OCI-LY1 (cell line): ENCODE measurements around the gene GIMAP1.

ENCODE experiments used
- H2AFZ ChIP-seq: fragments of 200-600 bp; sonication (generic), shearing (Covaris generic); 2 replicates; pipeline ENCODE4 v1.6.0; 2014; ENCODE audit warnings: antibody characterized with exemption, mild to moderate bottlenecking, low read length
- H3F3A ChIP-seq: fragments of 200-600 bp; sonication (generic), shearing (Covaris generic); 2 replicates; pipeline ENCODE4 v1.6.0; 2014; ENCODE audit warnings: mild to moderate bottlenecking, antibody characterized with exemption, low read length, moderate library complexity; ENCODE audit not compliant: insufficient read depth
- H3K27ac ChIP-seq: fragments of 200-600 bp; sonication (generic); 2 replicates; pipeline ENCODE4 v1.5.1; 2014; ENCODE audit warnings: low read length, mixed run types, mild to moderate bottlenecking, low read depth; ENCODE audit not compliant: poor library complexity, severe bottlenecking
- H3K27me3 ChIP-seq: fragments of 200-600 bp; sonication (generic); 2 replicates; pipeline ENCODE4 v1.6.0; 2014; ENCODE audit warnings: antibody characterized with exemption, mild to moderate bottlenecking, low read length, moderate library complexity; ENCODE audit not compliant: insufficient read depth
- H3K36me3 ChIP-seq: fragments of 200-600 bp; sonication (generic); 2 replicates; pipeline ENCODE4 v1.6.1; 2014; ENCODE audit warnings: mild to moderate bottlenecking, antibody characterized with exemption, low read length, moderate library complexity, mixed read lengths; ENCODE audit not compliant: insufficient read depth
- H3K4me1 ChIP-seq: fragments of 200-600 bp; sonication (generic); 2 replicates; pipeline ENCODE4 v1.5.1; 2014; ENCODE audit warnings: mild to moderate bottlenecking, low read length, moderate library complexity; ENCODE audit not compliant: insufficient read depth, severe bottlenecking
- H3K4me2 ChIP-seq: fragments of 200-600 bp; sonication (generic), shearing (Covaris generic); 2 replicates; pipeline ENCODE4 v1.6.1; 2014; ENCODE audit warnings: low read length
- H3K4me3 ChIP-seq: fragments of 200-600 bp; sonication (generic); 2 replicates; pipeline ENCODE4 v1.5.1; 2014; ENCODE audit warnings: low read length, low read depth, mild to moderate bottlenecking, mixed read lengths; ENCODE audit not compliant: poor library complexity, severe bottlenecking
- H3K79me2 ChIP-seq: fragments of 200-600 bp; shearing (Covaris generic); 2 replicates; pipeline ENCODE4 v1.6.1; 2016; ENCODE audit warnings: mixed run types, low read length, mixed read lengths; ENCODE audit not compliant: insufficient read depth
- H3K9ac ChIP-seq: fragments of 200-600 bp; sonication (generic), shearing (Covaris generic); 2 replicates; pipeline ENCODE4 v1.6.1; 2014; ENCODE audit warnings: mild to moderate bottlenecking, low read length, mixed read lengths
- H3K9me2 ChIP-seq: fragments of 200-600 bp; sonication (generic), shearing (Covaris generic); 2 replicates; pipeline ENCODE4 v1.6.1; 2014; ENCODE audit warnings: low read depth, mild to moderate bottlenecking, low read length, mixed read lengths
- H3K9me3 ChIP-seq: fragments of 200-600 bp; shearing (Covaris generic); 2 replicates; pipeline ENCODE4 v1.6.1; 2014; ENCODE audit warnings: low read length, mixed read lengths
- H4K20me1 ChIP-seq: fragments of 200-600 bp; sonication (generic), shearing (Covaris generic); 2 replicates; pipeline ENCODE4 v1.6.0; 2016; ENCODE audit warnings: mild to moderate bottlenecking, low read length; ENCODE audit not compliant: insufficient read depth
- CTCF ChIP-seq: fragments of 200-600 bp; sonication (generic), shearing (Covaris generic); IDR thresholded peaks from 2 replicates; pipeline ENCODE4 v1.5.1; 2017; ENCODE audit warnings: mild to moderate bottlenecking, antibody characterized with exemption, low read length, moderate library complexity, mixed read lengths
- EZH2 ChIP-seq: fragments of 200-600 bp; sonication (generic), shearing (Covaris generic); IDR thresholded peaks from 2 replicates; pipeline ENCODE4 v1.8.0; 2017; ENCODE audit warnings: borderline replicate concordance, mixed run types, mild to moderate bottlenecking, antibody characterized with exemption, low read length, moderate library complexity, mixed read lengths

The GIMAP1 gene

GRCh38 chr7:150756858-150757257 lies 40.4 kb downstream of the GIMAP1 start:
- Histone ChIP-seq H3K9me3 (no peaks in the 10 kb centered on the region), H3K79me2 (no peaks in the 10 kb centered on the region), H3K9me2 (no peaks in the 10 kb centered on the region; the same call in 1 of the 2 replicates), H3K4me2 (no peak overlapping the region), H2AFZ (no peak overlapping the region), H3K9ac (no peak overlapping the region), H3F3A (no peaks in the 10 kb centered on the region), H3K27me3 (no peaks in the 10 kb centered on the region), H3K36me3 (no peaks in the 10 kb centered on the region), H3K4me3 (no peak overlapping the region), H4K20me1 (no peaks in the 10 kb centered on the region), H3K4me1 (no peaks in the 10 kb centered on the region), H3K27ac (no peak overlapping the region)
- TF ChIP-seq CTCF (peak; percentile 54), EZH2 (no peak)

GRCh38 chr7:150759479-150759878 lies 43.1 kb downstream of the GIMAP1 start:
- H4K20me1 ChIP-seq, result no peaks in the 10 kb centered on the region
- H3F3A ChIP-seq, result no peaks in the 10 kb centered on the region
- no peaks in the 10 kb centered on the region for H3K79me2 ChIP-seq
- H3K36me3 ChIP-seq, result no peaks in the 10 kb centered on the region
- no peak overlapping the region for H2AFZ ChIP-seq
- H3K9me3 ChIP-seq, result no peaks in the 10 kb centered on the region
- H3K4me2 ChIP-seq, result no peak overlapping the region
- no peak overlapping the region for H3K27ac ChIP-seq
- H3K4me1 ChIP-seq, result no peaks in the 10 kb centered on the region
- no peak overlapping the region for H3K9ac ChIP-seq
- no peaks in the 10 kb centered on the region for H3K27me3 ChIP-seq
- H3K4me3 ChIP-seq, result no peak overlapping the region
- TF ChIP-seq CTCF (no peak), EZH2 (no peak)
- H3K9me2 ChIP-seq, result no peaks in the 10 kb centered on the region; the same call in 1 of the 2 replicates

- no peaks in the 10 kb centered on the region for H3K9me3 ChIP-seq
- TF ChIP-seq CTCF, result no peak
- TF ChIP-seq EZH2, result no peak
These were observed 49.9 kb downstream of the GIMAP1 start for GRCh38 chr7:150766334-150766709.

More at GRCh38 chr7:150766334-150766709, 49.9 kb downstream of the GIMAP1 start:
- Histone ChIP-seq H3K27ac (no peak overlapping the region), H3K4me2 (no peak overlapping the region), H3K4me3 (no peak overlapping the region), H3K36me3 (no peaks in the 10 kb centered on the region), H3F3A (no peaks in the 10 kb centered on the region), H4K20me1 (no peaks in the 10 kb centered on the region), H2AFZ (no peak overlapping the region), H3K9me2 (no peaks in the 10 kb centered on the region), H3K9ac (no peak overlapping the region), H3K79me2 (no peaks in the 10 kb centered on the region), H3K4me1 (no peaks in the 10 kb centered on the region), H3K27me3 (no peaks in the 10 kb centered on the region)
